Suprapubic skin (tissue), 4 donors: ENCODE data around the gene CIB4.

Experiments used
- EP300 ChIP-seq: sonication (generic); formaldehyde crosslinking; IDR thresholded peaks from one replicate; pipeline ENCODE4 v1.6.1; 2017; ENCODE audit warnings: antibody characterized with exemption
- POLR2A ChIP-seq, 2 donors: fragments of 450-650 bp; IDR thresholded peaks; one replicate each; pipeline ENCODE4 v1.6.1; 2017; ENCODE audit warnings: antibody characterized with exemption in 2 of 2, mild to moderate bottlenecking in 2 of 2, moderate library complexity in 2 of 2
- POLR2AphosphoS5 ChIP-seq, 3 donors: sonication (generic); formaldehyde crosslinking; IDR thresholded peaks; one replicate each; pipeline ENCODE4 v1.6.1; 2017; ENCODE audit warnings: antibody characterized with exemption in 3 of 3
- TF ChIP-seq, protein P1 (sequence below), 2 donors: fragments of 200-600 bp in 1 of 2; fragments of 450-650 bp in 1 of 2; sonication (generic) in 1 of 2; IDR thresholded peaks; one replicate each; pipeline ENCODE4 v1.5.1; 2016 to 2019; ENCODE audit warnings: antibody characterized with exemption in 2 of 2, mild to moderate bottlenecking in 1 of 2, moderate library complexity in 1 of 2

- TF ChIP-seq, protein P1, sequence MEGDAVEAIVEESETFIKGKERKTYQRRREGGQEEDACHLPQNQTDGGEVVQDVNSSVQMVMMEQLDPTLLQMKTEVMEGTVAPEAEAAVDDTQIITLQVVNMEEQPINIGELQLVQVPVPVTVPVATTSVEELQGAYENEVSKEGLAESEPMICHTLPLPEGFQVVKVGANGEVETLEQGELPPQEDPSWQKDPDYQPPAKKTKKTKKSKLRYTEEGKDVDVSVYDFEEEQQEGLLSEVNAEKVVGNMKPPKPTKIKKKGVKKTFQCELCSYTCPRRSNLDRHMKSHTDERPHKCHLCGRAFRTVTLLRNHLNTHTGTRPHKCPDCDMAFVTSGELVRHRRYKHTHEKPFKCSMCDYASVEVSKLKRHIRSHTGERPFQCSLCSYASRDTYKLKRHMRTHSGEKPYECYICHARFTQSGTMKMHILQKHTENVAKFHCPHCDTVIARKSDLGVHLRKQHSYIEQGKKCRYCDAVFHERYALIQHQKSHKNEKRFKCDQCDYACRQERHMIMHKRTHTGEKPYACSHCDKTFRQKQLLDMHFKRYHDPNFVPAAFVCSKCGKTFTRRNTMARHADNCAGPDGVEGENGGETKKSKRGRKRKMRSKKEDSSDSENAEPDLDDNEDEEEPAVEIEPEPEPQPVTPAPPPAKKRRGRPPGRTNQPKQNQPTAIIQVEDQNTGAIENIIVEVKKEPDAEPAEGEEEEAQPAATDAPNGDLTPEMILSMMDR (IDR thresholded peaks at IDR 0.05), result peak; percentile 62 to 75
- TF ChIP-seq POLR2A (IDR thresholded peaks at IDR 0.05) (no peak), POLR2AphosphoS5 (IDR thresholded peaks at IDR 0.05) (no peak), EP300 (no peak)
Observed at GRCh38 chr2:26605195-26605998, 35.8 kb downstream of the CIB4 start.
